Retinal pigment epithelial cell (primary cell): ENCODE data around the gene KCNJ3.

Experiments
- DNase-seq: peaks from one replicate; pipeline ENCODE4 v3.0.0-alpha.2; 2010; ENCODE audit warnings: low read depth
- H3K4me3 ChIP-seq: 2 replicates; pipeline ENCODE4 v1.5.1; 2011; ENCODE audit warnings: mild to moderate bottlenecking, low read length, control low read depth, moderate library complexity
- TF ChIP-seq, protein P1 (sequence below): conservative IDR thresholded peaks from 2 replicates; pipeline ENCODE4 v1.5.1; 2011; ENCODE audit warnings: low read depth, low read length, control low read depth, inconsistent platforms

KCNJ3 gene

DNA sequence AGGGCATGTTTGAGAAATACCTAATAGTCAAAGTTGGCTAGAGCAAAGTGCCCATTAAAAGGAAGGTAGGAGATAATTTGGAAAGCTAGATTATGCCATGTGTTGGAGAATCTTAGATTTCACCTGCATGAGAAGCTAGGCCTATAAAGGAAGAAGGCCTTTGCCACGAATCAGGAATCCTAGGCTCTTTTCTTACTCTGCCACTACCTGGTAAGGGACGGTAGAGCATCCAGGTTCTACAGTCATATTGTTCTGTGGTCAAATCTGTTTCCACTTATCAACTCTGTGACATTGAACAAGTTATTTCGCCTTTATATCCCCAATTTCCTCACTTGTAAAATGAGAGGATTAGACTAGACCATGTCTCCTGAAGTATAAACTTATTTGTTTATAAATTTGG is 3.6 kb upstream of the KCNJ3 start:
- H3K4me3 ChIP-seq, result no peak overlapping the region
- no peak for DNase-seq
- TF ChIP-seq, protein P1, sequence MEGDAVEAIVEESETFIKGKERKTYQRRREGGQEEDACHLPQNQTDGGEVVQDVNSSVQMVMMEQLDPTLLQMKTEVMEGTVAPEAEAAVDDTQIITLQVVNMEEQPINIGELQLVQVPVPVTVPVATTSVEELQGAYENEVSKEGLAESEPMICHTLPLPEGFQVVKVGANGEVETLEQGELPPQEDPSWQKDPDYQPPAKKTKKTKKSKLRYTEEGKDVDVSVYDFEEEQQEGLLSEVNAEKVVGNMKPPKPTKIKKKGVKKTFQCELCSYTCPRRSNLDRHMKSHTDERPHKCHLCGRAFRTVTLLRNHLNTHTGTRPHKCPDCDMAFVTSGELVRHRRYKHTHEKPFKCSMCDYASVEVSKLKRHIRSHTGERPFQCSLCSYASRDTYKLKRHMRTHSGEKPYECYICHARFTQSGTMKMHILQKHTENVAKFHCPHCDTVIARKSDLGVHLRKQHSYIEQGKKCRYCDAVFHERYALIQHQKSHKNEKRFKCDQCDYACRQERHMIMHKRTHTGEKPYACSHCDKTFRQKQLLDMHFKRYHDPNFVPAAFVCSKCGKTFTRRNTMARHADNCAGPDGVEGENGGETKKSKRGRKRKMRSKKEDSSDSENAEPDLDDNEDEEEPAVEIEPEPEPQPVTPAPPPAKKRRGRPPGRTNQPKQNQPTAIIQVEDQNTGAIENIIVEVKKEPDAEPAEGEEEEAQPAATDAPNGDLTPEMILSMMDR, result no peak

DNA sequence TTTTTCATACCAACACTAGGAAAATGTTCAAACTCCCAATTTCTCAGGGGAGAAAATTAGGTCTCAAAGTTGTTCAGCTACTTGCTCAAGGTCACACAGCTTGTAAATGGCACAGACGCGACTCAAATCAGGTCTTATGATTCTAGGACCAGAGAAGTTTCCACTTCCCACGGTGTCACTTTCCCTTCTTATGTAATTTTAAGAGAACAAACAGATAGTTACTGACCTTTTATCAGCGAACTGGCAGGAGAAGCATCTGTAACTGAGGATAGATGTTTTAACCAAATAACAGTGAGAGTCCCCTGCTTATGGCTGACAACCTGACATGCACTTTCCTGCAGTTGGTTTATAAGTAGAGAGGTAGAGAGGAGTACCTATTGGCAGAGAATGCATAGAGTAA is 2.1 kb upstream of the KCNJ3 start:
- DNase-seq, result no peak
- no peak overlapping the region for H3K4me3 ChIP-seq
- TF ChIP-seq, protein P1, result no peak

DNA sequence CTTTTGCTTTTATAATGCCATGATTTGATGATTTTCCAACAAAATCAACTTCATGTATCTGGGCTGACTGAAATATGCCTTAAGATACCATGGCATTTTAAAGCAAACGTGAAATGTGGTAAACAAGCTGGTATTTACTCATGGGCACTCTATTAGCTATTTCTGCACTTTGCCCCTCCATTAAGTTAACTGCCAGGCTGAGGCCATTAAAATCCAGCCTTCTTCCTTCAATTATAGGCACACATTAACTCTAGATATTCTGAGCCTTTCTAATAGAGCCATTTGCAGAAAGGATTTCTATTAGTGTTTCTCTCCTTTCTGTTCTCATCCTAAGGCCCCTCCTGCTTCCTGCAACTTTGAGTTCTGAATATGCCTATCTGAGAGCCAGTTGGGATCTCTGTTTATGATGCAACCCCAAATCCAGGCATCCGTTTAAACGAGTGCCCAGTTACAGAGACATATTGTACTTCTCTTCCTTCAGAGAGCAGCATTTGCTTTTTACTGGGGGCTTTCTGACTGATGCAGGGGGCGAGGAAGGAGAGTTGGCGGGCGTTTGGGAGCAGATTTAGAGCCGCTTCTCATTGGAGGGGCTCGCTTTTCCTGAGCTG is 1.6 kb upstream of the KCNJ3 start:
- TF ChIP-seq, protein P1, result no peak
- no peak for DNase-seq
- H3K4me3 ChIP-seq, result peak overlapping the region; percentile 62

DNA sequence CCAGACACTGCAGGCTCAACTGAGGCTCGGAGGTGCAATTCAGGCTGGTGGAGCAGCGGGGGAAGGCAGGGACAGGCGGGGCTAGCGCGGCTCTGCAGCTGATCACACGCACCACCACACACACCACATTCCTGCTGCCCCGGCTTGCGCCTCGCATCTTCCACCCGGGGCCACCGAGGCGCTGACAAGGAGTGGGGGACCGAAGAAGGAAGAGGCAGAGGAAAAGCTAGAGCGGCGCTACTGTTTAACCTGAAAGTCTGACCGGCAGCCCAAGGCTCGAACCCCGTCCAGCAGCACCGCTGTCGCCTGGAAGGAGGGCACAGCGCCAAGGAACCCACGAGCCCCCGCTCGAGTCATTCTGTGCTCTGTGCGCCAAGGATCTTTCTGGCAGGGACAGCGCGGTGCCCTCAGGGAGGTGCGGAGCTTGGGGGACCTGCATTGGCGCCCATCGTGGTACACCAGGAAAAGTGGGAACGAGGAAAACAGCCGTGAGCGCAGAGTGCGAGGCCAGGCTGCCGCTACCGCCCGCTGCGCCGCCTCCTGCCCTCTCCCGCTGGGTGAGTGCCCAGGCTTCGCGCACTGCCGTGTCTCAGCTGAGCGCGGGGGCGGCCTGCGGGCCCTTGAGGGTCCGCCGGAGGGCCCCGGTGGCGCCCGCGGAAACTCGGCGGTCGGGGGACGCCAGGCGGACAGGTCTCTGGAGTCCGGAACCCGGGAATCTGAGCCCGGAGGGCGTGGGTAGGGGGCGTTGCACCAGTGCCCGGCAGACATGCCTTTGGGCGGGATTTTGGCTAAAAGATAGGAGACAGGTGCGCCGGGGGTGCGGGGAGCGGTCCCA is 860 bp upstream of the KCNJ3 start:
- TF ChIP-seq, protein P1, result no peak
- peak overlapping the region; percentile 62 for H3K4me3 ChIP-seq
- no peak for DNase-seq

DNA sequence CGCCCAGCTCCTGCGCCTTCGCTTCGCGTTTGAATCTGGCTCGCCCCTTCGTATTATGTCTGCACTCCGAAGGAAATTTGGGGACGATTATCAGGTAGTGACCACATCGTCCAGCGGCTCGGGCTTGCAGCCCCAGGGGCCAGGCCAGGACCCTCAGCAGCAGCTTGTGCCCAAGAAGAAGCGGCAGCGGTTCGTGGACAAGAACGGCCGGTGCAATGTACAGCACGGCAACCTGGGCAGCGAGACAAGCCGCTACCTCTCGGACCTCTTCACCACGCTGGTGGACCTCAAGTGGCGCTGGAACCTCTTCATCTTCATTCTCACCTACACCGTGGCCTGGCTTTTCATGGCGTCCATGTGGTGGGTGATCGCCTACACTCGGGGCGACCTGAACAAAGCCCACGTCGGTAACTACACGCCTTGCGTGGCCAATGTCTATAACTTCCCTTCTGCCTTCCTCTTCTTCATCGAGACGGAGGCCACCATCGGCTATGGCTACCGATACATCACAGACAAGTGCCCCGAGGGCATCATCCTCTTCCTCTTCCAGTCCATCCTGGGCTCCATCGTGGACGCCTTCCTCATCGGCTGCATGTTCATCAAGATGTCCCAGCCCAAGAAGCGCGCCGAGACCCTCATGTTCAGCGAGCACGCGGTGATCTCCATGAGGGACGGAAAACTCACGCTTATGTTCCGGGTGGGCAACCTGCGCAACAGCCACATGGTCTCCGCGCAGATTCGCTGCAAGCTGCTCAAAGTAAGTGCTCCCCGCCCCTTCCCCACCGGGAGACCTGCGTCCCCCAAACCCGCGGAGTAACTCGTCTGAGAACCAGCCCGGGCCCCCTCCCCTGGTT is 453 bp downstream of the KCNJ3 start:
- no peak for DNase-seq
- TF ChIP-seq, protein P1, result no peak
- H3K4me3 ChIP-seq, result peak overlapping the region; percentile 62

DNA sequence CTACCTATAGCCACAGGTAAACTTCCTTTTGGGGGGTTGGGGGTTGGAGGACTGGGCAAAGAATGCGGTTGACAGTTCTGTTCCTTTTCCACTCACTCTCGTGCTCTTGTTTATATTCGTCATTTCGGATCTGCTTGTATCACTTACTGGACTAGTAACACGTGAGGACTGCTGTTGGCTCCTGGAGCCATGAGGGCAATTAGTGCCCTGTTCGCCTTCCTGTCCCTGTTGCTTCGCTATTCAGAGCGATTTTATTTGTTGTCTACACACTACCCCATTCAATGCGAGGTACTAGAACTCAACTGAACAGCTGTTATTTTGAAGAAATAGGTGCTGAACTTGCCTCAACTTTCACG is 1.1 kb downstream of the KCNJ3 start:
- peak overlapping the region; percentile 62 for H3K4me3 ChIP-seq
- no peak for DNase-seq
- TF ChIP-seq, protein P1, result no peak
